Astrocyte (in vitro differentiated cells and primary cell): ENCODE results near the gene GNAO1. TPM values are rescaled to one million over a fixed set of nuclear protein-coding genes. Genes with fewer than 3 reads are reported as not detected.

Source experiments
- DNase-seq: peaks from one replicate; pipeline ENCODE4 v3.0.0-alpha.2; 2010; ENCODE audit warnings: low read depth
- FAIRE-seq: peaks from 2 replicates; lab custom pipeline; 2011; peaks lifted over from hg19 to GRCh38; lab: Jason Lieb, UNC
- H2AFZ ChIP-seq: 2 replicates; pipeline ENCODE4 v1.6.0; 2012; ENCODE audit warnings: low read depth, low read length, inconsistent platforms
- H3K27ac ChIP-seq: 2 replicates; pipeline ENCODE4 v1.5.1; 2011; ENCODE audit warnings: low read depth, low read length, inconsistent platforms
- H3K27me3 ChIP-seq: 2 replicates; pipeline ENCODE4 v1.6.0; 2011; ENCODE audit warnings: low read length, inconsistent platforms; ENCODE audit not compliant: insufficient read depth
- H3K36me3 ChIP-seq: 2 replicates; pipeline ENCODE4 v1.5.1; 2011; ENCODE audit warnings: low read length, inconsistent platforms; ENCODE audit not compliant: insufficient read depth
- H3K4me1 ChIP-seq: 2 replicates; pipeline ENCODE4 v1.5.1; 2011; ENCODE audit warnings: low read length, inconsistent platforms; ENCODE audit not compliant: insufficient read depth
- H3K4me2 ChIP-seq: 2 replicates; pipeline ENCODE4 v1.6.0; 2012; ENCODE audit warnings: low read length, inconsistent platforms
- H3K4me3 ChIP-seq: 2 replicates; pipeline ENCODE4 v1.5.1; 2011; ENCODE audit warnings: low read depth, mild to moderate bottlenecking, low read length, inconsistent platforms; ENCODE audit not compliant: insufficient read depth
- H3K79me2 ChIP-seq: 2 replicates; pipeline ENCODE4 v1.6.0; 2012; ENCODE audit warnings: mild to moderate bottlenecking, low read length, inconsistent platforms; ENCODE audit not compliant: insufficient read depth
- H3K9ac ChIP-seq: 2 replicates; pipeline ENCODE4 v1.6.0; 2012; ENCODE audit warnings: mild to moderate bottlenecking, low read length, inconsistent platforms
- H3K9me3 ChIP-seq: 2 replicates; pipeline ENCODE4 v1.5.1; 2012; ENCODE audit warnings: low read depth, mild to moderate bottlenecking, low read length, inconsistent platforms; ENCODE audit not compliant: insufficient read depth
- H4K20me1 ChIP-seq: 2 replicates; pipeline ENCODE4 v1.6.0; 2012; ENCODE audit warnings: low read length, inconsistent platforms; ENCODE audit not compliant: insufficient read depth
- H3K27ac Mint-ChIP-seq: one replicate; pipeline ENCODE4 v1.8.0; 2021; ENCODE audit warnings: mild to moderate bottlenecking, mixed read lengths; ENCODE audit not compliant: unreplicated experiment
- H3K27me3 Mint-ChIP-seq: one replicate; pipeline ENCODE4 v1.8.0; 2021; ENCODE audit warnings: low read depth, mixed read lengths; ENCODE audit not compliant: unreplicated experiment
- H3K36me3 Mint-ChIP-seq: one replicate; pipeline ENCODE4 v1.8.0; 2021; ENCODE audit warnings: low read depth, mixed read lengths; ENCODE audit not compliant: unreplicated experiment
- H3K4me1 Mint-ChIP-seq: one replicate; pipeline ENCODE4 v1.8.0; 2021; ENCODE audit warnings: low read depth, mixed read lengths; ENCODE audit not compliant: unreplicated experiment
- H3K4me3 Mint-ChIP-seq: one replicate; pipeline ENCODE4 v1.8.0; 2021; ENCODE audit warnings: mild to moderate bottlenecking, moderate library complexity, mixed read lengths; ENCODE audit not compliant: unreplicated experiment
- H3K9me3 Mint-ChIP-seq: one replicate; pipeline ENCODE4 v1.8.0; 2021; ENCODE audit warnings: mild to moderate bottlenecking, mixed read lengths; ENCODE audit not compliant: unreplicated experiment
- EZH2 ChIP-seq: IDR thresholded peaks from 2 replicates; pipeline ENCODE4 v1.6.1; 2012; ENCODE audit warnings: mild to moderate bottlenecking, low read length, inconsistent platforms; ENCODE audit not compliant: insufficient read depth
- total RNA-seq: library from RNA; stranded (reverse); gene quantifications from 2 replicates; pipeline ENCODE4 v1.2.1, GENCODE V29; 2021
- TF ChIP-seq, protein P1 (sequence below): IDR thresholded peaks from 2 replicates; pipeline ENCODE4 v1.5.1; 2011; ENCODE audit warnings: low read depth, mild to moderate bottlenecking, inconsistent platforms, low read length, moderate library complexity; ENCODE audit not compliant: insufficient read depth

Gene GNAO1
- total RNA-seq, 1 donor from 2014 or later: 1.7 TPM

- Histone ChIP-seq H3K4me1 (peaks cover 3% of the 10 kb centered on the region), H3K36me3 (no peaks in the 10 kb centered on the region), H4K20me1 (no peaks in the 10 kb centered on the region), H3K79me2 (no peaks in the 10 kb centered on the region), H3K4me2 (no peak overlapping the region), H3K27ac (no peak overlapping the region), H3K4me3 (no peak overlapping the region), H3K9me3 (no peaks in the 10 kb centered on the region), H2AFZ (no peak overlapping the region), H3K27me3 (peaks cover 2% of the 10 kb centered on the region), H3K9ac (no peak overlapping the region)
- Mint-ChIP-seq H3K4me3 (no peak overlapping the region), H3K4me1 (no peaks in the 10 kb centered on the region), H3K27me3 (peaks cover 38% of the 10 kb centered on the region), H3K9me3 (no peaks in the 10 kb centered on the region), H3K27ac (no peak overlapping the region), H3K36me3 (no peaks in the 10 kb centered on the region)
- DNase-seq (no peak), FAIRE-seq (no peak)
- TF ChIP-seq, protein P1, sequence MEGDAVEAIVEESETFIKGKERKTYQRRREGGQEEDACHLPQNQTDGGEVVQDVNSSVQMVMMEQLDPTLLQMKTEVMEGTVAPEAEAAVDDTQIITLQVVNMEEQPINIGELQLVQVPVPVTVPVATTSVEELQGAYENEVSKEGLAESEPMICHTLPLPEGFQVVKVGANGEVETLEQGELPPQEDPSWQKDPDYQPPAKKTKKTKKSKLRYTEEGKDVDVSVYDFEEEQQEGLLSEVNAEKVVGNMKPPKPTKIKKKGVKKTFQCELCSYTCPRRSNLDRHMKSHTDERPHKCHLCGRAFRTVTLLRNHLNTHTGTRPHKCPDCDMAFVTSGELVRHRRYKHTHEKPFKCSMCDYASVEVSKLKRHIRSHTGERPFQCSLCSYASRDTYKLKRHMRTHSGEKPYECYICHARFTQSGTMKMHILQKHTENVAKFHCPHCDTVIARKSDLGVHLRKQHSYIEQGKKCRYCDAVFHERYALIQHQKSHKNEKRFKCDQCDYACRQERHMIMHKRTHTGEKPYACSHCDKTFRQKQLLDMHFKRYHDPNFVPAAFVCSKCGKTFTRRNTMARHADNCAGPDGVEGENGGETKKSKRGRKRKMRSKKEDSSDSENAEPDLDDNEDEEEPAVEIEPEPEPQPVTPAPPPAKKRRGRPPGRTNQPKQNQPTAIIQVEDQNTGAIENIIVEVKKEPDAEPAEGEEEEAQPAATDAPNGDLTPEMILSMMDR: no peak
- TF ChIP-seq EZH2: no peak
These were observed 125.3 kb downstream of the GNAO1 start for GRCh38 chr16:56316545-56316944.

DNA sequence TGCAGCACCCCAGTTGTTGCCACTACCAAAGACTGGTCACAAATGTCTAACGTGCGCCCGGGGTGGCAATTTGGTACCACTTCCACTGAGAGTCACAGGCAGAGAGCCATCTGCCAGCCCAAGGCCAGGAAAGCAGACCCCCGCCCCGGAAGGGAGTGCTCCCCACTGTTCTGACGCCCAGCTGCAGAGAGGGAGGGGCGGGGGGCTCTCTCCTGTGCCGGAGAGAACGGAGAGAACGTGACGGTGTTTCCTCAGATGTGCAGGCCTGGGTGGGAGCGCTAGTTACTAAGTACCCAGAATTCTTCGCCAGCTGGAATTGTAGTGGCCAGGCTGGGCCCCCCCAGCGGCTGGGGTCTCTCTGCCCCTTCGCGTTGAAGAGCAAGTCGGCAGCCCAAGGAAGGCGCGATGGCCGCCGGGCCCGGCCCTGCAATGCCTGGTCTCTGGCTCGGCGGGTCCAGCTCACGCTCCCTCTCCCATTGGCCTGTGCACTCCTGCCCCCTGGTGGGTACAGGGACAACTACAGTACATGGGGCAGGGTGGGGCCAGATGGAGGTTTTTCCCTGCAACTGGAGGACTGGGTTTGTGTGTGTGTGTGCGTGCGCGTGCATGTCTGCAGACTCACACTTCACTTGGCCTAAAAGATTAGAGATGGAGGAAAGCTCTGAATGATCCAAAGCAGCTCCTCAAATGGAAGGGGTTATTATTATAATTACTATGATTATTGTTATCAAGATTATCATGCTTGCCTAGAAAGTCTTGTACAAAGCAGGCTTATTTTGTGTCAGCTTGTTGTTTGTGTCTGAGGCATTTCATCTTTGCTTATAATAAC, 126.9 kb downstream of the GNAO1 start:
- H3K9ac ChIP-seq: peak overlapping the region; percentile 69
- H2AFZ ChIP-seq: peak overlapping the region; percentile 97
- Mint-ChIP-seq H3K36me3 (no peaks in the 10 kb centered on the region), H3K4me1 (no peaks in the 10 kb centered on the region), H3K27me3 (peaks cover 38% of the 10 kb centered on the region), H3K27ac (no peak overlapping the region), H3K9me3 (no peaks in the 10 kb centered on the region), H3K4me3 (no peak overlapping the region)
- FAIRE-seq (no peak), DNase-seq (peak; percentile 41)
- peak overlapping the region; percentile 87 for H3K4me2 ChIP-seq
- peaks cover 2% of the 10 kb centered on the region for H3K27me3 ChIP-seq
- TF ChIP-seq, protein P1: peak; percentile 74
- no peak for TF ChIP-seq EZH2
- peak overlapping the region; percentile 30 for H3K4me3 ChIP-seq
- no peaks in the 10 kb centered on the region for H3K9me3 ChIP-seq
- H3K27ac ChIP-seq: no peak overlapping the region
- no peaks in the 10 kb centered on the region for H3K36me3 ChIP-seq
- peaks cover 3% of the 10 kb centered on the region for H3K4me1 ChIP-seq
- H4K20me1 ChIP-seq: no peaks in the 10 kb centered on the region
- no peaks in the 10 kb centered on the region for H3K79me2 ChIP-seq

DNA sequence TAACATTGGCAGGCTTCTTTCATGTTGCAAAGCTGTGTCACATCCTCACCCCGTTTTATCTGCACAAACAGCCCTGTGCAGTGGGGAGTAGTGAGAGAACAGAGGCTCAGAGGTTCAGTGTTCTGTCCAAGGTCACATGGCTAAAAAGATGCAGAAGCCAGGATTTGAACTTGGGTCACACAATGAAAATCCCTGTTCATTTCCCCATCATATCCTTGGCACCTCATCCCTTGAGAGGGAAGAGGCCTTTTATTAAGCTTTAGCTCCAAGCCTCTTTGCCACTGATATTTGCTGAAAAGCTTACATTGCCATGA, 127.5 kb downstream of the GNAO1 start:
- no peaks in the 10 kb centered on the region for H4K20me1 ChIP-seq
- H3K27me3 Mint-ChIP-seq: peaks cover 42% of the 10 kb centered on the region

More for the DNA sequence above, 127.5 kb downstream of the GNAO1 start:
- FAIRE-seq (no peak), DNase-seq (no peak)
- no peak overlapping the region for H3K27ac ChIP-seq
- Mint-ChIP-seq H3K4me1 (no peaks in the 10 kb centered on the region), H3K4me3 (no peak overlapping the region), H3K36me3 (no peaks in the 10 kb centered on the region), H3K9me3 (no peaks in the 10 kb centered on the region), H3K27ac (no peak overlapping the region)
- peaks cover 2% of the 10 kb centered on the region for H3K27me3 ChIP-seq
- no peak for TF ChIP-seq EZH2
- TF ChIP-seq, protein P1: no peak
- H3K4me2 ChIP-seq: no peak overlapping the region
- no peaks in the 10 kb centered on the region for H3K36me3 ChIP-seq
- H2AFZ ChIP-seq: peak overlapping the region; percentile 2
- H3K9me3 ChIP-seq: no peaks in the 10 kb centered on the region
- H3K4me1 ChIP-seq: peaks cover 3% of the 10 kb centered on the region
- no peaks in the 10 kb centered on the region for H3K79me2 ChIP-seq
- no peak overlapping the region for H3K4me3 ChIP-seq
- no peak overlapping the region for H3K9ac ChIP-seq
